SK-N-MC (cell line): ENCODE measurements around the gene SNRNP48.

Experiments used
- EZH2 ChIP-seq: fragments of 200-600 bp; sonication (generic); IDR thresholded peaks from one replicate; pipeline ENCODE4 v1.6.1; 2017; ENCODE audit warnings: antibody characterized with exemption
- POLR2AphosphoS5 ChIP-seq: IDR thresholded peaks from 2 replicates; pipeline ENCODE4 v1.6.1; 2012; ENCODE audit warnings: mild to moderate bottlenecking, low read depth, low read length, borderline replicate concordance

DNA sequence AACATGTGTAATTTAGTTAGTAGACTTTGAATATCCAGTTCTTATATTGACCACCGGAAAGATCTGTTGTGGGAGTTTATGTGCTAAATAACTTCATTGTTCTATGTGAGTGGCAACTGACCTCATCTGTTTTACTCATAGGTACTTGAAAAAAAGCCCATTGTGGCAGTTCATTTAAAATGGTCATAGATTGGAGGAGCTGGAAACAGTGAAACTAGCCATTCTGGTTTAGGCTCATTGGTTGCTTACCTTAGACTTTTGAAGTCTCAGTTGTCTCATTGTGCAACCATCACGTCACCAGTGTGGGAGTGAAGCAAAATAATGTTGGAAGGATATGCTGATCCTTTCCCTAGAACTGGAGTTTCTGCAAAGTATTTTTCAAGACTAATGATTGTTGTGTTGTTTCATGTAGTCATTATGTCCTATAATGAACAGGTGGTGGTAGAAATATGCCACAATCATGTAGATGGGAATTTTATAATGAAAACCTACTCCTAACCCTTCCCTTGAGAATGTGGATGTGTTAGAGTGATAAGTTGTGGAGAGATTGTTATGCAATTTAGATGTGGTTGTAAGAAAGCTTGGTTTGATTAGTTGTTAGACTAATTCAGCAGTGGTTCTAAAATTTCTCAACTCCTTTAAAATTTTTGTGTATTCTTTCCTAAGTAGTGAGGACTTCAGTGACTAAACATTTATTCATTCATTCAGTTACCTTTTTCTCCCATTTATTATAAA, 30.2 kb upstream of the SNRNP48 start:
- TF ChIP-seq EZH2 (no peak), POLR2AphosphoS5 (no peak)
